ENCODE measurements around the gene CST3. TPM values are rescaled to one million over a fixed set of nuclear protein-coding genes. Genes with fewer than 3 reads are reported as not detected.

Gene CST3
- total RNA-seq, 1 experiment from 2014 or later = 262 TPM

GRCh38 chr20:23658336-23658735, 20.6 kb upstream of the CST3 start:
- Histone ChIP-seq H3K27me3 (ENCODE audit: insufficient read depth, low read depth) (no peaks in the 10 kb centered on the region), H3K36me3 (ENCODE audit: low read depth) (no peaks in the 10 kb centered on the region), H3K9me3 (ENCODE audit: insufficient read depth, low read depth) (no peaks in the 10 kb centered on the region), H3K27ac (no peak overlapping the region), H3K9me2 (ENCODE audit: insufficient read depth) (0 out of 2 replicates have a peak, but pooled peaks cover 4% of the 10 kb centered on the region), H3K4me2 (no peak overlapping the region), H4K20me1 (ENCODE audit: insufficient read depth) (no peaks in the 10 kb centered on the region), H3K79me2 (ENCODE audit: low read depth) (no peaks in the 10 kb centered on the region), H3K4me3 (no peak overlapping the region), H2AFZ (no peak overlapping the region), H3K4me1 (replicated peaks; ENCODE audit: insufficient read depth) (no peaks in the 10 kb centered on the region), H3F3A (ENCODE audit: insufficient read depth, low read depth) (no peaks in the 10 kb centered on the region; the same call in 1 of the 2 replicates)
- BruUV-seq (replicated peaks) = no TSS peak
- intact Hi-C loops (cut with micrococcal nuclease; ENCODE audit: unreplicated experiment) = no loop called here
- DNase-seq = no peak
- CTCF ChIA-PET = no interaction called here
- TF ChIP-seq CTCF (conservative IDR thresholded peaks at IDR 0.05) (no peak), EZH2 (IDR thresholded peaks at IDR 0.05; ENCODE audit: low read depth) (no peak)
- POLR2A ChIA-PET (ENCODE audit: unreplicated experiment) = no interaction called here

- ChIA-PET POLR2A (ENCODE audit: unreplicated experiment) (no interaction called here), CTCF (no interaction called here)
- Histone ChIP-seq H3F3A (ENCODE audit: insufficient read depth, low read depth) (no peaks in the 10 kb centered on the region; the same call in 1 of the 2 replicates), H3K27ac (no peak overlapping the region), H3K4me2 (no peak overlapping the region), H3K4me1 (replicated peaks; ENCODE audit: insufficient read depth) (no peaks in the 10 kb centered on the region), H3K9me2 (ENCODE audit: insufficient read depth) (0 out of 2 replicates have a peak, but pooled peaks cover 4% of the 10 kb centered on the region), H3K36me3 (ENCODE audit: low read depth) (no peaks in the 10 kb centered on the region), H3K9me3 (ENCODE audit: insufficient read depth, low read depth) (no peaks in the 10 kb centered on the region), H2AFZ (no peak overlapping the region), H3K79me2 (ENCODE audit: low read depth) (no peaks in the 10 kb centered on the region), H4K20me1 (ENCODE audit: insufficient read depth) (no peaks in the 10 kb centered on the region), H3K27me3 (ENCODE audit: insufficient read depth, low read depth) (no peaks in the 10 kb centered on the region), H3K4me3 (no peak overlapping the region)
- no peak for DNase-seq
- intact Hi-C loops (cut with micrococcal nuclease; ENCODE audit: unreplicated experiment) = no loop called here
- BruUV-seq (replicated peaks) = no TSS peak
- TF ChIP-seq CTCF (conservative IDR thresholded peaks at IDR 0.05) = no peak
- no peak for TF ChIP-seq EZH2 (IDR thresholded peaks at IDR 0.05; ENCODE audit: low read depth)
These were observed 19.4 kb upstream of the CST3 start for GRCh38 chr20:23657202-23657601.

- Histone ChIP-seq H3K4me1 (replicated peaks; ENCODE audit: insufficient read depth) (no peaks in the 10 kb centered on the region), H3K9me3 (ENCODE audit: insufficient read depth, low read depth) (no peaks in the 10 kb centered on the region), H3K79me2 (ENCODE audit: low read depth) (no peaks in the 10 kb centered on the region), H3F3A (ENCODE audit: insufficient read depth, low read depth) (no peaks in the 10 kb centered on the region; the same call in 1 of the 2 replicates), H3K36me3 (ENCODE audit: low read depth) (no peaks in the 10 kb centered on the region), H4K20me1 (ENCODE audit: insufficient read depth) (no peaks in the 10 kb centered on the region), H3K27me3 (ENCODE audit: insufficient read depth, low read depth) (no peaks in the 10 kb centered on the region), H3K4me3 (no peak overlapping the region), H3K9me2 (ENCODE audit: insufficient read depth) (0 out of 2 replicates have a peak, but pooled peaks cover 4% of the 10 kb centered on the region), H3K27ac (no peak overlapping the region), H3K4me2 (no peak overlapping the region), H2AFZ (no peak overlapping the region)
- no peak for DNase-seq
- ChIA-PET POLR2A (ENCODE audit: unreplicated experiment) (no interaction called here), CTCF (no interaction called here)
- BruUV-seq (replicated peaks) = no TSS peak
- no peak for TF ChIP-seq CTCF (conservative IDR thresholded peaks at IDR 0.05)
- TF ChIP-seq EZH2 (IDR thresholded peaks at IDR 0.05; ENCODE audit: low read depth) = no peak
- intact Hi-C loops (cut with micrococcal nuclease; ENCODE audit: unreplicated experiment) = no loop called here
These were observed 18.6 kb upstream of the CST3 start for GRCh38 chr20:23656372-23656771.
